Activated naive CD4-positive, alpha-beta T cell treated with anti-CD3 and anti-CD28 coated beads for 36 hours (primary cell): Measurements from ENCODE around the gene ARMCX6. TPM values are rescaled to one million over a fixed set of nuclear protein-coding genes. Genes with fewer than 3 reads are reported as not detected.
"Not testable (repeated sequence)": the region's sequence is repeated elsewhere in the genome, so short reads cannot be mapped to it uniquely, and the experiment has no call there.

ENCODE experiments used
- CTCF ChIA-PET: fragments of 350-600 bp; sonication (Branson Sonifier 250); formaldehyde crosslinking; loops from one replicate; lab custom pipeline; 2021; ENCODE audit warnings: antibody characterized with exemption; lab: Charles Lee
- DNase-seq: peaks from one replicate; pipeline ENCODE4 v3.0.0-alpha.2; 2020
- H3K27ac Mint-ChIP-seq: one replicate; pipeline ENCODE4 v1.8.0; 2021; ENCODE audit warnings: mild to moderate bottlenecking, mixed read lengths
- H3K27me3 Mint-ChIP-seq: one replicate; pipeline ENCODE4 v1.8.0; 2021; ENCODE audit warnings: low read depth, mixed read lengths
- H3K36me3 Mint-ChIP-seq: one replicate; pipeline ENCODE4 v1.8.0; 2021; ENCODE audit warnings: low read depth, mixed read lengths
- H3K4me1 Mint-ChIP-seq: one replicate; pipeline ENCODE4 v1.8.0; 2021; ENCODE audit warnings: low read depth, mixed read lengths
- H3K4me3 Mint-ChIP-seq: one replicate; pipeline ENCODE4 v1.8.0; 2021; ENCODE audit warnings: mild to moderate bottlenecking, moderate library complexity, mixed read lengths
- H3K9me3 Mint-ChIP-seq: one replicate; pipeline ENCODE4 v1.8.0; 2021; ENCODE audit warnings: mixed read lengths
- intact Hi-C: fragments of 100-400 bp; cut with micrococcal nuclease; formaldehyde crosslinking; loops from one replicate; pipeline ENCODE4 v1.15.1; 2023
- total RNA-seq, 2 experiments: library from RNA; stranded (reverse); gene quantifications; one replicate each; pipeline ENCODE4 v1.2.3, GENCODE V29; 2021

The ARMCX6 gene
- total RNA-seq, 2 experiments from 2014 or later = 30.7 to 31.6 TPM

DNA sequence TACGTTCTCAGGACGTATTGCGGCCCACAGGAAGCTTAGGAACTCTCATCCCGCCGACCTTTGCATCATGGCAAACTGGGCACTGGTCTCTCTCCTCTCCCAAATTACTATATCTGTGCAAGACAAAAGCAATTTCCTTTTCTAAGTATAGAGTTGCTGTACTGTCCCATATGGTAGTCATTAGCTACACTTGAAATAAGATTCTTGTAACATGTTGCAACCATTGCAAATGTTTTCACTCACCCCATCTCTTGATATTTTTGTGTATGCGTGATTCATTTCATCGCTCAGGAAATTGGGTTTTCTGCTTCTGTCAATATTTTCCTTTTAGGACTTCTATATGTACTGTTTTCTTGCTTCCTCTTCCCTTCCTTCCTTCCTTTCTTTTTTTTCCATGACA is 15.7 kb downstream of the ARMCX6 start:
- no peaks in the 10 kb centered on the region for H3K4me1 Mint-ChIP-seq
- intact Hi-C loops = no loop called here
- CTCF ChIA-PET = interaction anchor here (0.5 kb wide), 1 partner anchor 1159 kb away, joined by 3 read pairs; no protein-coding TSS in a partner anchor
- DNase-seq = no peak
- no peak overlapping the region for H3K27ac Mint-ChIP-seq
- H3K9me3 Mint-ChIP-seq = no peaks in the 10 kb centered on the region
- H3K27me3 Mint-ChIP-seq = peaks cover under 1% of the 10 kb centered on the region
- H3K4me3 Mint-ChIP-seq = no peak overlapping the region
- H3K36me3 Mint-ChIP-seq = no peaks in the 10 kb centered on the region

DNA sequence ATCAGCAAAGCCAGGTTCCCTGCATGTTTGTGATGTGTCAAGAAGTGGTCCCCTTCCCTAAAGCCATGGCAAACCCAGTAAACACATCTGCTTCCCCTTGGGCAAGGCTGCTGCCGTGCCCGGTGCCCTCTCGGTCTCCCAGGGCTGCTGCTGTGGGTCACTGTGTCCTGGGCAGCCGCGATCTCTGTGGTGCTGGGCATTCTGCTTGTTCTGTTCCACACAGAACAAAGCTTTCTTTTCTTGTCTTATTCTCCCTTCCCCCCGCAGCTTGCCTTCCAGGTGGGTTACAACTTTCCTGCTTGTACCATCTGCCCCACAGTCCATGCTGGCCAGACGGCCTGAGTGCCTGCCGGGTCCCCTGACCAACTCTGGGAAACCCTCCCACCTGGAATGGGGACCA is 18.2 kb downstream of the ARMCX6 start:
- intact Hi-C loops = loop anchor here (5.0 kb wide), 4 partner anchors 158 to 488 kb away; no protein-coding TSS in a partner anchor
- H3K27ac Mint-ChIP-seq, CTCF ChIA-PET, DNase-seq, H3K9me3 Mint-ChIP-seq, H3K4me1 Mint-ChIP-seq, H3K36me3 Mint-ChIP-seq, H3K27me3 Mint-ChIP-seq, H3K4me3 Mint-ChIP-seq: not testable (repeated sequence)

DNA sequence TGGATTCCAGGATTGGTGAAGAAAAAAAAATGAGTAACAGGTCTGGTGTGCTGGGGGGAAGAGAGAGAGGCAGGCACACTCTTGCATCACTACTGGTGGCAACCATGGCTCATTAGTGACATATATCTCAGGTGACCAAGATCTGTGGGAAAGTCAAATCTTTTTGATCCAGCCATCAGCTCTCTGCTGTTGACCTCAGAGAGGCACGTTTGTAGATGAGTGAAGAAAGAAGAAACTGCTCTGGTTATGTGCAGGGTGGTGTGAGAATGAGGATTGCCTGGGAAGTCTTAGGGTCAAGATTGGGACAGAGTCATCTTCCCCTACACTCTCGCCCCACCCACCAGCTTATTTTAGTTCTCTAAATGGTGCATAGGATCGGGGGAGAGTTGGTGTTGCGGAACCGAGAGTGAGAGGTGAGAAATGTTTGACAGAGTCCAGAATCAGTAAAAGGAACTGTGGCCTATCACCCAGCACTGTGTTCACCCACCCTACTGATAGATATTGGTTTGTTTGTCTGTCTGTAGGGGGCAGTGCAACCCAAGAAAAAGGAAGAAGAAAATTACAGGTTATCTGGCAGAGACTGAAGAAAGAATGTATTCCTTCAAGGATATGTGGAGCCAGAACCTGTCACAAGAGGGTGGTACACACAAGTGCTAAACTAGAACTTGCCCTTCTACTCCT is 21.9 kb downstream of the ARMCX6 start:
- Mint-ChIP-seq H3K9me3 (no peaks in the 10 kb centered on the region), H3K36me3 (no peaks in the 10 kb centered on the region), H3K27ac (no peak overlapping the region), H3K4me1 (no peaks in the 10 kb centered on the region), H3K27me3 (peaks cover 10% of the 10 kb centered on the region), H3K4me3 (no peak overlapping the region)
- CTCF ChIA-PET = interaction anchor here (0.6 to 2.4 kb wide), 8 partner anchors 30 to 208 kb away, joined by 3 to 9 read pairs (median 4); no protein-coding TSS in a partner anchor
- DNase-seq = peak; percentile 18
- intact Hi-C loops = loop anchor here (5.0 kb wide), 4 partner anchors 161 to 491 kb away; no protein-coding TSS in a partner anchor

Other genes with a start within 250 kb of the ARMCX6 start
- gene BTK, start 231.8 kb downstream of the ARMCX6 start, total RNA-seq = under 1 TPM; 0.38 to 0.47 TPM
- 100 to 1,000 TPM; 446 to 500 TPM for gene RPL36A, start 227.0 kb downstream of the ARMCX6 start, total RNA-seq
- gene GLA, start 210.1 kb downstream of the ARMCX6 start, total RNA-seq = 10 to 100 TPM; 40.7 to 45.8 TPM
- gene HNRNPH2, start 209.8 kb downstream of the ARMCX6 start, total RNA-seq = 10 to 100 TPM; 31.5 to 31.9 TPM
- gene ARMCX4, start 132.5 kb downstream of the ARMCX6 start, total RNA-seq = 1 to 10 TPM; 5.5 to 6.1 TPM
- 1 to 10 TPM; 2.6 to 3.0 TPM for gene ARMCX1, start 67.5 kb downstream of the ARMCX6 start, total RNA-seq
- 10 to 100 TPM; 28.2 to 30.4 TPM for gene ARMCX3, start 5.2 kb upstream of the ARMCX6 start, total RNA-seq
- gene ARMCX2, start 41.9 kb upstream of the ARMCX6 start, total RNA-seq = 10 to 100 TPM in 1 of 2 experiments, 1 to 10 TPM in 1; 9.3 to 10.9 TPM